Uterus (tissue), 4 donors: ENCODE results near the gene SUCLG2. TPM values are rescaled to one million over a fixed set of nuclear protein-coding genes. Genes with fewer than 3 reads are reported as not detected.

ENCODE experiments used
- DNase-seq, 2 donors: peaks; one replicate each; pipeline ENCODE4 v3.0.0-alpha.2; 2019 to 2020
- H3K27ac ChIP-seq, 2 donors: fragments of 200-600 bp; sonication (generic); 1 replicate in 1 of 2; 2 replicates in 1 of 2; pipeline ENCODE4 v1.5.1; 2016 to 2018
- H3K27me3 ChIP-seq, 2 donors: fragments of 200-600 bp; sonication (generic); one replicate each; pipeline ENCODE4 v1.5.1; 2018 to 2019; ENCODE audit warnings: control low read depth in 1 of 2
- H3K36me3 ChIP-seq, 2 donors: fragments of 200-600 bp; sonication (generic); one replicate each; pipeline ENCODE4 v1.5.1; 2019; ENCODE audit warnings: control low read depth in 1 of 2
- H3K4me1 ChIP-seq, 2 donors: fragments of 200-600 bp; sonication (generic); one replicate each; pipeline ENCODE4 v1.5.1; 2018 to 2019; ENCODE audit warnings: control low read depth in 1 of 2
- H3K4me3 ChIP-seq, 2 donors: fragments of 200-600 bp; sonication (generic); 1 replicate in 1 of 2; 2 replicates in 1 of 2; pipeline ENCODE4 v1.5.1; 2018 to 2019; ENCODE audit warnings: mild to moderate bottlenecking in 1 of 2
- H3K9me3 ChIP-seq, 2 donors: fragments of 200-600 bp; sonication (generic); one replicate each; pipeline ENCODE4 v1.5.1; 2019; ENCODE audit warnings: control low read depth in 1 of 2
- CTCF ChIP-seq, 4 experiments: fragments of 200-600 bp in 2 of 4; fragments of 450-650 bp in 2 of 4; sonication (generic) in 2 of 4; IDR thresholded peaks; one replicate each; pipeline ENCODE4 v1.5.1; 2016 to 2019; ENCODE audit warnings: antibody characterized with exemption in 4 of 4, mild to moderate bottlenecking in 2 of 4, moderate library complexity in 1 of 4
- POLR2A ChIP-seq, 2 donors: fragments of 450-650 bp; IDR thresholded peaks; one replicate each; pipeline ENCODE4 v1.6.1; 2016; ENCODE audit warnings: antibody characterized with exemption in 2 of 2, mild to moderate bottlenecking in 1 of 2, moderate library complexity in 1 of 2
- intact Hi-C: fragments of 100-400 bp; cut with DNase I; formaldehyde crosslinking; loops from one replicate; pipeline ENCODE4 v1.15.1; 2023; ENCODE audit warnings: low total_unique reads
- total RNA-seq, 4 donors: library from RNA; depleted of rRNA in 3 of 4; stranded (reverse); fragments of >200 nt in 3 of 4; gene quantifications; one replicate each; pipeline versions ENCODE4 v1.1.0 to v1.2.4, GENCODE V29; 2014 to 2023
- donor health status: DM: yes; HTN: yes; CAD: no.

SUCLG2 gene
- total RNA-seq, 4 donors from 2014 or later, result 30.5 to 77.0 (median 45.2) TPM

DNA sequence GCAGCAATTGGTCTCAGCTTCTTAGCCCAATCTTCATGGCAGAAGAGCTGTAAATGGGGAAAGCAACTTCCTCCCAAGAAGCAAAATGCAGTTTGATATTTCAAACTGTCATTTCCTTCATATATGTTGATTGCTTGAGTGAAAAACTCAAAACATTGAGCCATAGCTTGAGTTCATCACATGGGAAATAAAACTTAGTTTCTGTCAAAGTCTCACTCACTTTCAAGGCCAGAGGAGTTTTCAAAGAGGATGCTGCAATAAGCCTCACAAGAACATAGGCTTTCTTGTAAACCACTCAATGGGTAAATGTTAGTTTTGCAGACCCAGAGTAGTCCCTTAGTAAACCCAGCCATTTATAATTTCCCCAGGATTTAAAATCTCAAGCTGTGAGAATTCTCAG, 29.1 kb upstream of the SUCLG2 start:
- no peak overlapping the region for H3K4me3 ChIP-seq
- no peaks in the 10 kb centered on the region for H3K36me3 ChIP-seq
- no peak for DNase-seq
- H3K9me3 ChIP-seq, result no peaks in the 10 kb centered on the region
- H3K27me3 ChIP-seq, result no peaks in the 10 kb centered on the region
- H3K27ac ChIP-seq, result no peak overlapping the region
- H3K4me1 ChIP-seq, result no peaks in the 10 kb centered on the region
- intact Hi-C loops, result no loop called here
- TF ChIP-seq CTCF (IDR thresholded peaks at IDR 0.05) (no peak), POLR2A (IDR thresholded peaks at IDR 0.05) (no peak)

DNA sequence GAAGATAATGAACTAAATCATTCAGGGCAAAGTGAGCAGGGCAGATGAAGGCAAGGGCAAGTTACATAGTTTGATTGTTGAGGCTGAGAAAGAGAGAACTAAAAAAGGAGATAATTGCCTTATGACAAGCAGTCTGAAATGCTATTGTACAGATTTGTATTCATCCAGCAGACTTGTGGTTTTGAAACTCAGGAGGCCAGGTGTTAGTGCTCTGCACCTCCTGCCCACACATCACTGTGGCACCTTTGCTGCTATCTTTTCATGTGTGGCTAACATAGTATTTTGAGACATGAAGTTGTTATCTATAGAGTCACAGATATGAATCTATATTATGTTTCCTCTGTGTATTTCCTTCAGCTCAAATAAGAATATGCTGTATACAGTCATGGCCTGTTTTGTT, 24.3 kb upstream of the SUCLG2 start:
- intact Hi-C loops, result no loop called here
- no peak for TF ChIP-seq CTCF (IDR thresholded peaks at IDR 0.05)
- no peak for TF ChIP-seq POLR2A (IDR thresholded peaks at IDR 0.05)
- no peaks in the 10 kb centered on the region for H3K36me3 ChIP-seq

DNA sequence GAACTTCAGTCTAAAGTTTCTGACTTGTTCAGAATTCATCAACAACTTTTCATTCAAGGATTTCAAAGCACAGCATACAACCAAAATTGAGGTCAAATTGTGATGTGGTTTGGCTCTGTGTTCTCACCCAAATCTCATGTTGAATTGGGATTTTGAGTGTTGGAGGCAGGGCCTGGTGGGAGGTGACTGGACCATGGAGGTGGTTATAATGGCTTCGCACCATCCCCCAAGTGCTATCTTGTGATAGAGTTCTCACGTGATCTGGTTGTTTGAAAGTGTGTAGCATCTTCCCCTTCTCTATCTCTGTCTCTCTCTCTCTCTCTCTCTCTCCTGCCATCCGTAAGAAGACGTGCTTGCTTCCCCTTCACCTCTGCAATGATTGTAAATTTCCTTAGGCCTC, 19.6 kb upstream of the SUCLG2 start:
- TF ChIP-seq CTCF (IDR thresholded peaks at IDR 0.05), result no peak
- no peak for TF ChIP-seq POLR2A (IDR thresholded peaks at IDR 0.05)
- intact Hi-C loops, result no loop called here
- no peak for DNase-seq

More for the DNA sequence above, 24.3 kb upstream of the SUCLG2 start:
- H3K27ac ChIP-seq, result no peak overlapping the region
- no peaks in the 10 kb centered on the region for H3K9me3 ChIP-seq
- H3K4me1 ChIP-seq, result no peaks in the 10 kb centered on the region
- H3K27me3 ChIP-seq, result no peaks in the 10 kb centered on the region
- H3K4me3 ChIP-seq, result no peak overlapping the region
- DNase-seq, result no peak

DNA sequence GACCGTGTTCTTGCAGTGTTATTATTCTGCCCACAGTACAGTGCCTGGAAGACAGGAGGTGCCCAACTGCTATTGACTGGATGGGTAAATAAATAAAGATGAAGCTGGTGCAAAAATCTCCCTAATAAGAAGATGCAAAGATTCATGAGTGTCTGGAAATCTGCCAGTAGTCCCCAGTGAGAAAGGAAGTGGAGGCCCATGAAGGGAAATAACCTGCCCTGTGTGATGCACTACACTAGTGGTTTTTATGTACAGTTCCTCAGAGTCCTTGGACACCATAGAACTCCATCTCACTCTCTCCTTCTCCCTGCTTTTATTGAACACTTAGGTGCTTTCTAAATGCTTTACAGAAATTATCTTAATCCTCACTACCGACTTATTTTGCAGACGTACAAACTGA, 8.3 kb upstream of the SUCLG2 start:
- H3K9me3 ChIP-seq, result no peaks in the 10 kb centered on the region
- intact Hi-C loops, result no loop called here
- no peak overlapping the region for H3K27ac ChIP-seq
- H3K27me3 ChIP-seq, result no peaks in the 10 kb centered on the region
- H3K36me3 ChIP-seq, result no peaks in the 10 kb centered on the region
- H3K4me3 ChIP-seq, result no peak overlapping the region
- TF ChIP-seq CTCF (IDR thresholded peaks at IDR 0.05) (no peak), POLR2A (IDR thresholded peaks at IDR 0.05) (no peak)
- no peaks in the 10 kb centered on the region for H3K4me1 ChIP-seq
- DNase-seq, result no peak

More for the DNA sequence above, 19.6 kb upstream of the SUCLG2 start:
- Histone ChIP-seq H3K36me3 (no peaks in the 10 kb centered on the region), H3K4me3 (no peak overlapping the region), H3K27me3 (no peaks in the 10 kb centered on the region), H3K4me1 (no peaks in the 10 kb centered on the region), H3K9me3 (no peaks in the 10 kb centered on the region), H3K27ac (no peak overlapping the region)

GRCh38 chr3:67661089-67661488, 6.7 kb upstream of the SUCLG2 start:
- no peak for TF ChIP-seq CTCF (IDR thresholded peaks at IDR 0.05)
- no peak for TF ChIP-seq POLR2A (IDR thresholded peaks at IDR 0.05)
- H3K4me1 ChIP-seq, result no peaks in the 10 kb centered on the region
- intact Hi-C loops, result no loop called here
- no peak for DNase-seq
- no peak overlapping the region for H3K4me3 ChIP-seq
- no peaks in the 10 kb centered on the region for H3K9me3 ChIP-seq
- H3K27me3 ChIP-seq, result no peaks in the 10 kb centered on the region
- H3K36me3 ChIP-seq, result no peaks in the 10 kb centered on the region
- no peak overlapping the region for H3K27ac ChIP-seq
